ENCODE results near the gene OR1K1. TPM values are rescaled to one million over a fixed set of nuclear protein-coding genes. Genes with fewer than 3 reads are reported as not detected.

The OR1K1 gene
- total RNA-seq, 2 experiments from 2014 or later: not detected

Other genes starting within 250 kb of the OR1K1 start
- gene OR1N2, start 247.0 kb upstream of the OR1K1 start, total RNA-seq: not detected
- gene OR1L8, start 216.7 kb upstream of the OR1K1 start, total RNA-seq: not detected
- not detected for gene OR1Q1, start 185.4 kb upstream of the OR1K1 start, total RNA-seq
- not detected for gene OR1B1, start 142.5 kb upstream of the OR1K1 start, total RNA-seq
- not detected for gene OR1L1, start 138.4 kb upstream of the OR1K1 start, total RNA-seq
- not detected for gene OR1L3, start 125.0 kb upstream of the OR1K1 start, total RNA-seq
- gene OR1L4, start 76.1 kb upstream of the OR1K1 start, total RNA-seq: not detected
- gene OR1L6, start 57.8 kb upstream of the OR1K1 start, total RNA-seq: not detected
- gene OR5C1, start 11.2 kb upstream of the OR1K1 start, total RNA-seq: not detected
- 10 to 100 TPM; 18.4 to 18.8 TPM for gene PDCL, start 28.5 kb downstream of the OR1K1 start, total RNA-seq
- 10 to 100 TPM; 21.5 to 24.4 TPM for gene RC3H2, start 105.2 kb downstream of the OR1K1 start, total RNA-seq
- 1 to 10 TPM; 8.8 to 9.3 TPM for gene ZBTB6, start 113.2 kb downstream of the OR1K1 start, total RNA-seq
- gene ZBTB26, start 131.4 kb downstream of the OR1K1 start, total RNA-seq: 1 to 10 TPM; 6.0 TPM
- 10 to 100 TPM; 24.3 to 27.2 TPM for gene RABGAP1, start 140.9 kb downstream of the OR1K1 start, total RNA-seq
- 1 to 10 TPM in 1 of 2 experiments, under 1 TPM in 1; 0.78 to 1.0 TPM for gene GPR21, start 233.5 kb downstream of the OR1K1 start, total RNA-seq